ENCODE data around the gene FADD.

Gene FADD

DNA sequence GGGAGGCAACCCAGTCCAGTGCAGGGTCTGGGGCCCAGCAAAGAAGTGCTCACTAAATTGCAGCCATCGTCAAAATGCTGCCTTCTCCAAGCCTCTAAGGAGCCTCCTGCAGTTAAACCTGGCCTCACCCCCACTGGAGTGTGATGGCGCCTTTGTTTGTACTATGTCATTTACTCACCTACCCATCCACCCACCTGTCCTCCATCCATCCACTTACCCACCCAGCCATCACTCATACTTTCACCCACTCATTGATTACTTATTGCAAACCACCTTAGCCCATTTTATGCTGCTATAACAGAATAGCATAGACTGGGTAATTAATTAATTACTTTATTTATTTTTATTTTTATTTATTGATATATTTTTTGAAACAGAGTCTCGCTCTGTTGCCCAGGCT lies 38.6 kb downstream of the FADD start:
- DNase-seq, result no peak

DNA sequence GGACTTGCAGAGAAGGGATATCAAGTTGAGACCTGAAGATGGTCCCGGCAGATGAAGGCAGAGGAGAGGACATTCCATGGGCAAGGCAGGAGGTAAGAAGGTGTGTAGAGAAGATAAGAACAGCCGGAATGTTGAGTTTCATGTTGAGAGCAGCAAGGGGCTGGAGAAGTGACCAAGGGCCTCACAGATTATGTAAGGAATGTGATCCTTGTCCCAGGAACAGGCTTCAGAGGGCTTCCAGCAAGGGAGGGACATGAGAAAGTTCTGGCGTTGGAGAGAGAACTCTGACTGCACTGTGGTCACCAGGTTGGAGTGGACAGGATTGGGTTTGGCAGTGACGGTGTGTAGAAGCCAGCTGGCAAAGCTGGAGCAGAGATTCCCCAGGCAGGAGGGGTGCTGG lies 39.8 kb downstream of the FADD start:
- no peak for DNase-seq

DNA sequence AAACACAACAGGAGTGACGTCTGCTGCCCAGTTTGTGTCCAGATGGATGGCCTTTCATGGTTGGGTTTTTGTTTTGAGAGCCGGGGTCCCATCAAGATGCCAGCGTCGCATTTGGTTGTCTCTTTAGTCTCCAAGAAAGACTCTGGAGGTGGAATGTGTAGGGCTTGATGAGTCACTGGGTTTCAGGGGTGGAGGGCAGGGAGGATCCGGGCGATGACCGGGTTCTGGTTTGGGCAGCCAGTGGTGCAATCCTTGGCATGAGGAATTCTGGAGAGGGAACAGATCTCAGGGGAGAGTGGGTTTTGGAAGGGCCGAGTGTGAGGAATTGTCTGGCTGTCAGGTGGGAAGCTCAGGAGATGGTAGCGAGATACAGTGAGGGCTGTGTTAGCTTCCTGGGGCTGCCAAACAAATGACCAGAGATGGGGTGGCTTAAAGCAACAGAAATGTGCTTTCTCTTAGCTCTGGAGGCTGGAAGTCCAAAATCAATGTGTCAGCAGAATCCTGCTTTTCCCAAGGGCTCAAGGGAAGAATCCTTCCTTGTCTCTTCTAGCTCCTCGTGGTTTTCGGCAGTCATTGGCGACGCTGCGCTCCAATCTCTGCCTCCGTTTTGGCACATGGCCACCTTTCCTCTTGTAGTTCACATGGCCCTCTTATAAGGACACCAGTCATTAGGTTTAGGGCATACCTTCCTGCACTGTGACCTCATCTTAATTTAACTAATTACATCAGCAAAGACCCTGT lies 41.0 kb downstream of the FADD start:
- no peak for DNase-seq

DNA sequence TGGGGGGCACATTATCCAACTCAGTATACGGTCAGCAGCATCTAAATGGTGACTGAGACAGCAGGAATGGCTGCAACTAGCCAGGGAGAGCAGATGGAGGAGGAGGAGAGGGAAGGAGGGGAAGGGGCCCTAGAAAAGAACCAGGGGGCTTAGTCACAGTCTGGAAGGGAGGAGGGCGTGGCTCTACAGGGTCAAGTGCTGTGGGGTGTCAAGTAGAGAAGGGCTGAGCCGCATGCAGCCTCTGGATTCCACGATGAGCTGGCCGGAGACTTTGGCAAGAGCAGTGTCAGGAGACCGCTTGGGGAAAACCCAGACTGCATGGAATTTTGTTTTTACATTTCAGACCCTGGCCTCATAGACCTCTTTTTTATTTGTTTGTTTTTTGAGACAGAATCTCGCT lies 41.6 kb downstream of the FADD start:
- no peak for DNase-seq

DNA sequence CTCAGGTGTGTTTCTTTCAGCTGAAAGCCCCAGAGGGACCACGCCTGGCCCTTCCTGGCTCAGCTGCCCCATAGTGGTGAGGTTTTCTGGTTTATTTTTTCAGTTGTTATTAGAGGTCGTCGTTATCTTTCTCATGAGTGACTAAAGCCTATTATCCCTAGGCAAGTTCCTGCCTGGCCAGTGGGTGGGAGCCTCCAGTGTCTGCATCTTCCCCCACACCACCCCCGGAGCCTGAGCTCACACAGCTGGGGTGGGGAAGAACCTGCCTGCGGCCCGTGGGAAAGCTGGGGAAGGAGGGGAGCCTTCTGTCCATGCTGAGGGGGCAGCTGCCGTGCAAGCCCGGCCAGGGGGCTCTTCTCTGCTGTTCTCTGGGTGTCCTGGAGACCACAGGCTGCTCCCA lies 43.1 kb downstream of the FADD start:
- DNase-seq, result no peak

DNA sequence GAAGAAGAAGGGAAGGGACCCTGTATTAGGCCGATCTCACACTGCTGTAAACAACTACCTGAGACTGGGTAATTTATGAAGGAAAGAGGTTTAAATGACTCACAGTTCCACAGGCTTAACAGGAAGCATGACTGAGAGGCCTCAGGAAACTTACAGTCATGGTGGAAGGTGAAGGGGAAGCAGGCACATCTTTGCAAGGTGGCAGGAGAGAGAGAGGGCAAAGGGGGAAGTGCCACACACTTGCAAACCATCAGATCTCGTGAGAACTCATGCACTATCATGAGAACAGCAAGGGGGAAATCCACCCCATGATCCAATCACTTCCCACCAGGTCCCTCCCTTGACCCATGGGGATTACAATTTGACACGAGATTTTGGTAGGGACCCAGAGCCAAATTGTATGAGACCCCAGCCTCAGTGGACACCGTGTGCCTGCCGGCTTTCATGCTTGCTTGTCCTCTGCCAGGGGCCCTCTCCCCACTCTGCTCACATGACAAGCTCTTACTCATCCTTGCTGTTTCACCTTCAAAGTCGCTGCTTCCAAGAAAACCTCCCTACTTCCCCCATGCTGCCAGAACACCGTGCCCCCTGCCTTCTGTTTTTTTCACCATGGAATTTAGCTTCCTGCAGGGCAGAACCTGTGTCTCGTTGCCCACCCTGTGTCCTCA lies 44.1 kb downstream of the FADD start:
- no peak for DNase-seq

DNA sequence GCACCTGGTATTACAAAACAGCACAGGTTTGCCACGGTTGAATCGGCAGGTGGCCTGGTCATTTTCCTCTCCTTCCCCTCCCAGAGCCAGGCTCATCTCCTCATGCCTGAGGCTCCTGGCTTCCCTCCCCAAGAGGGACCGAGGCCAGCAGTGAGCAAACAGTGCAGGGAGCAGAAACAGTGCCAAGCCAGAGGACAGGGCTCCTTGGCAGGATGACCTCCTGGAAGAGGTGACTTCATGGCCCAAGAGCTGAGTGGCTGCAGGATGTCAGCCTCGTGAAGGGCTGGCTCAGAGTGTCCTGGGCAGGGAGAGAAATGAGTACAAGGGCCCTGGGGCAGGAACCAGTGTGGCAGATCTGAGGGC lies 44.6 kb downstream of the FADD start:
- DNase-seq, result no peak

DNA sequence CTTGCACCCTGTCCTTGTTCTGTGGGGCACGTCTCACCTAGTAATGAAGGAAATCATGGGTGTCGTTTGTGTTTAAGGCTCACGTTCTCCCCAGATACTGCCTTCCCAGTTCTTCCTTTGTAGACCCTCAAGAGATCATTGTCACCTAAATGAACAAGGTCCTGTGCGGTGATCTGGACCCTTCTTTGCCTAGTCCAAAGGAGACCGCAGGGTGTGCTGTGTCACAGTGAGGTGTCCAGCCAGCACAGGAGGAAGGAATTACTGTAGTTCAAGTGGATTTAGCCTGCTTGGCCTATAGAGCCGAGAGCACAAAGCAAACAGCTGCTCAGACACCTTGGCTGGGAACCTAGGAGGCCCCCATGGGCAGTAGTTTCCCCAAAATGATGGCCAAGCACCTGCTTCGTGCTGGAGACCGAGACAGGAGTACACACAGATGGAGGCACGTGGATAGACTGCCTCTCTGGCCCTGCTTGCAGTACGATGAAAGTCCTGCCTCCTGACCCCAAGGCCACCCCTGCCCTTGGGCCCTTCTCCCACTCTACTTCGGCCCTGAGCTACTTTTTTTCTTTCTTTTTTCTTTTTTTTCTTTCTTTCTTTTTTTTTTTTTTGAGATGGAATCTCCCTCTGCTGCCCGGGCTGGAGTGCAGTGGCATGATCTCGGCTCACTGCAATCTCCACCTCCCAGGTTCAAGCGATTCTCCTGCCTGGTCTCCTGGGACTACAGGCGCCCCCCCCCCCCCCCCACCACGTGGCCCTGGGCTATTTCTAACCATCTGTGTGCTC lies 48.0 kb downstream of the FADD start:
- no peak for DNase-seq

DNA sequence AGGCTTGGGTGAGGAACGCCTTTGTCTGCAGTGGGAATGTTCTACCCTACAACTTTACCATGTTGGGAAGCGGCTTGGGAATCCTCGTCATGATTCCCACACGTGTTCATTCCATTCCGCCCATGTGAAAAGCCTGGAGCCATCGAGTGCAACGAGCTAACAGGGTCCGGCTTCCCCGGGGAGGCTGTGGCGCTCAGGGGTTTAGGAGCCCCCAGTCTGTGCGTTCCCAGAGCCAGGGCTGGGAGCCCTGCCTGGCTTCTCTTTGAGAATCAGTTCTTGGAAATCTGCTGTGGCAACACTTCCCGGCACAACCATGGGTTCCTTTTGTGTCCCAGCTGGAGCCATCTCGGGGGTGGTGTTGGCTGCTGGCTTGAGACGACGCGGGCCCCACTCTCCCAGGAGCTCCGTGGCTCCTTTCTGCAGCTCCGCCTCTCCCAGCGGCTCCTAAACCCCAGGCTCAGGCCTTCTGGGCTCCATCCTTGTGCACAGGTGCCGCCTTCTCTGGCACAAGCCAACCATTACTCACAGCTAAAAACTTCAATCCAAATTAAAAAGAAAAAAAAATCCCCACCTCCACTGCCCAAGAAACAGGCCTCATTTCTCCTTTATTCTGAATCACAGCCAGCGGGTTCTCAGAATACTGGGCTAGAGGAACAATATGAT lies 48.7 kb downstream of the FADD start:
- no peak for DNase-seq

DNA sequence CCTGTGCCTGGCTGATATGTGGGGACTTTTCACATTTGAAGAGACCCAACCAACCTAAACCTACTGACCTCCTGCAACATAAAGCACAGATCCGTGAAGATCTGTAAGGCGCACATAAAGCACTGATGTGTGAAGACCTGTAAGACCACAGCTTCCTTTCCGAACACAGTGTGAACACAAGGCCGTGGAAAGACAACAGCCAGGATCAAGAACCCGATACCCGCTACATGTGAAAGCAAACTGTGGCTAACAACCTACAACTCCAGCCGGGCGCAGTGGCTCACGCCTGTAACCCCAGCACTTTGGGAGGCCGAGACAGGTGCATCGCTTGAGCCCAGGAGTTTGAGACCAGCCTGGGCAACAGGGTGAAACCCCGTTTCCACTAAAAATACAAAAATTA lies 49.7 kb downstream of the FADD start:
- no peak for DNase-seq

DNA sequence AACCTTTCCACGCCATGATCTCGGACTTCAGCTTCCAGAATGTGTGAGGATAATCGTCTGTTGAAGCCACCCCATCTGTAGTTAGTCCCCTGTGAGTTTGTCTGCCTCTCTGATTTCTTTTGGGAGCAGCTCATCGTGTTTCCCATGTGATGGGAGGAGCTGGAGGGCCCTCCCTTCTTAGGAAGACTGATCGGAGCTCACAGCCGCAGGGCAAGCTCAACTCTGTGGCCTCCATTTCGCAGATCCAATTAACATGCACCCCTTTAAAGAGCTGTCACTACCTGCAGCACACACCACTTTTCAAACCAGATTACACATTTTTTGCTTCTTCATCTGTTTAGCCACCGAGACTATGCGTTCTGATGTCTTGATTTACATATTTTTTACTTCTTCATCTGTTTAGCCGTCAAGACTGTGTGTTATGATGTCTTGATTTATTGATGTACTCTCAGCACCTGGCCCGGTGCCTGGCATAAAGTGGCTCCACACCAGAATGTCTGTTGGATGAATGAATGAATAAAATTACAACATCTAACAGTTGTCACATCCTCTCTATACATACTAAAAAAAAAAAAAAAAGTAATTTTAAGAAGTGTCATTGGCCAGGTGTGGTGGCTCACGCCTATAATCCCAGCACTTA lies 52.5 kb downstream of the FADD start:
- no peak for DNase-seq

Data from AML-193 (cell line).